HepG2 (cell line): ENCODE data around the gene APRT.

Experiments used
- ATF3 ChIP-seq: sonication (generic); formaldehyde crosslinking; IDR thresholded peaks from 2 replicates; pipeline ENCODE4 v1.4.0; 2020; ENCODE audit warnings: missing genetic modification reagents
- FOXJ3 ChIP-seq: sonication (generic); formaldehyde crosslinking; IDR thresholded peaks from 2 replicates; pipeline ENCODE4 v1.4.0; 2020; ENCODE audit warnings: missing genetic modification reagents, mild to moderate bottlenecking, borderline replicate concordance
- FOXP4 ChIP-seq: sonication (generic); formaldehyde crosslinking; IDR thresholded peaks from 2 replicates; pipeline ENCODE4 v1.4.0; 2020; ENCODE audit warnings: missing genetic modification reagents
- GTF2F1 ChIP-seq: fragments of 150-350 bp; IDR thresholded peaks from 2 replicates; pipeline ENCODE4 v1.6.1; 2014; ENCODE audit warnings: low read length
- HNRNPK ChIP-seq: fragments of 200-400 bp; formaldehyde crosslinking; IDR thresholded peaks from 2 replicates; pipeline ENCODE4 v1.6.1; 2018; ENCODE audit warnings: low read length, low read depth, moderate library complexity, mild to moderate bottlenecking; ENCODE audit not compliant: poor library complexity, severe bottlenecking
- MED13 ChIP-seq: sonication (generic); formaldehyde crosslinking; IDR thresholded peaks from 2 replicates; pipeline ENCODE4 v1.5.0; 2020; ENCODE audit warnings: missing genetic modification reagents
- RFX5 ChIP-seq: IDR thresholded peaks from 2 replicates; pipeline ENCODE4 v1.6.1; 2011; ENCODE audit warnings: low read depth, low read length, improper control_type of control experiment
- SP140L ChIP-seq: sonication (generic); formaldehyde crosslinking; IDR thresholded peaks from 2 replicates; pipeline ENCODE4 v1.4.0; 2020; ENCODE audit warnings: missing genetic modification reagents, borderline replicate concordance
- ZBTB37 ChIP-seq: sonication (generic); formaldehyde crosslinking; IDR thresholded peaks from 2 replicates; pipeline ENCODE4 v1.4.0; 2020; ENCODE audit warnings: mild to moderate bottlenecking, missing genetic modification reagents
- ZNF770 ChIP-seq: sonication (generic); formaldehyde crosslinking; IDR thresholded peaks from 2 replicates; pipeline ENCODE4 v1.5.0; 2020; ENCODE audit warnings: mild to moderate bottlenecking, missing genetic modification reagents
- ZSCAN5A ChIP-seq: sonication (generic); formaldehyde crosslinking; IDR thresholded peaks from 2 replicates; pipeline ENCODE4 v1.8.0; 2022; ENCODE audit warnings: mild to moderate bottlenecking, missing genetic modification reagents, borderline replicate concordance

GRCh38 chr16:88830783-88831182, 19.1 kb upstream of the APRT start:
- no peak for TF ChIP-seq HNRNPK
- no peak for TF ChIP-seq ZSCAN5A (CRISPR knock-in tag)
- TF ChIP-seq FOXP4 (CRISPR knock-in tag), result no peak
- TF ChIP-seq ATF3 (CRISPR knock-in tag), result no peak
- TF ChIP-seq FOXJ3 (CRISPR knock-in tag), result no peak
- no peak for TF ChIP-seq ZBTB37 (CRISPR knock-in tag)
- TF ChIP-seq GTF2F1, result no peak
- TF ChIP-seq SP140L (CRISPR knock-in tag), result no peak
- no peak for TF ChIP-seq RFX5
- no peak for TF ChIP-seq ZNF770
- no peak for TF ChIP-seq MED13 (CRISPR knock-in tag)
